Ovary (tissue), 9 donors: Measurements from ENCODE around the gene SDF4. TPM values are rescaled to one million over a fixed set of nuclear protein-coding genes. Genes with fewer than 3 reads are reported as not detected.

Experiments used
- DNase-seq, 5 donors: peaks; one replicate each; pipeline ENCODE4 v3.0.0-alpha.2; 2019 to 2020
- H3K27ac ChIP-seq, 2 donors: fragments of 200-600 bp; one replicate each; pipeline versions ENCODE4 v1.5.1 to v1.8.0; 2019 to 2022
- H3K27me3 ChIP-seq: fragments of 200-600 bp; one replicate; pipeline ENCODE4 v1.8.0; 2022
- H3K36me3 ChIP-seq: fragments of 200-600 bp; sonication (generic); one replicate; pipeline ENCODE4 v1.5.1; 2019
- H3K4me1 ChIP-seq: one replicate; pipeline ENCODE4 v1.8.1; 2013; ENCODE audit warnings: mild to moderate bottlenecking, moderate library complexity; ENCODE audit not compliant: insufficient read depth
- H3K4me3 ChIP-seq: fragments of 200-600 bp; sonication (generic); one replicate; pipeline ENCODE4 v1.5.1; 2017
- H3K9me3 ChIP-seq, 2 donors: fragments of 200-600 bp in 1 of 2; sonication (generic) in 1 of 2; one replicate each; pipeline versions ENCODE4 v1.5.1 to v1.8.1; 2013 to 2019; ENCODE audit warnings: mild to moderate bottlenecking in 1 of 2, moderate library complexity in 1 of 2
- CTCF ChIP-seq, 3 donors: fragments of 450-650 bp in 2 of 3; fragments of 200-600 bp in 1 of 3; IDR thresholded peaks; one replicate each; pipeline versions ENCODE4 v1.5.1 to v1.8.0; 2016 to 2022; ENCODE audit warnings: antibody characterized with exemption in 3 of 3, mild to moderate bottlenecking in 1 of 3
- EP300 ChIP-seq: sonication (generic); formaldehyde crosslinking; IDR thresholded peaks from one replicate; pipeline ENCODE4 v1.6.1; 2017; ENCODE audit warnings: antibody characterized with exemption
- POLR2A ChIP-seq: fragments of 450-650 bp; IDR thresholded peaks from one replicate; pipeline ENCODE4 v1.6.1; 2017; ENCODE audit warnings: antibody characterized with exemption, mild to moderate bottlenecking, moderate library complexity
- WGBS, 3 donors: extraction: QIAGEN DNeasy Blood & Tissue Kit in 1 of 3; methylation state at CpG; one replicate each; pipeline versions ENCODE4 v1.1.5 to v1.1.7; 2013 to 2017; 5-methylcytosine and 5-hydroxymethylcytosine counted together
- intact Hi-C, 4 donors: fragments of 100-400 bp; cut with DNase I; formaldehyde crosslinking; loops; one replicate each; pipeline versions ENCODE4 v1.11.0 to v1.15.1; 2022 to 2023
- polyA plus RNA-seq, 2 donors: library from polyadenylated mRNA; stranded (reverse); fragments of 200-250 nt in 1 of 2; fragments of 350-450 nt in 1 of 2; fragmentation: Illumina TruSeq in 1 of 2; extraction: RNeasy Lipid Tissue Mini Kit (QIAGEN cat#74804) in 1 of 2; gene quantifications; one replicate each; pipeline ENCODE4 v1.2.3, GENCODE V29; 2013 to 2014
- total RNA-seq, 7 donors: library from RNA; depleted of rRNA in 2 of 7; stranded (reverse); fragments of >200 nt in 2 of 7; fragmentation: NEBNext Ultra II Directional in 3 of 7; extraction: Animal tissue kit (Norgen Biotek cat#: 25700) in 3 of 7; gene quantifications; one replicate each; pipeline versions ENCODE4 v1.1.0 to v1.2.4, GENCODE V29; 2016 to 2023
- donor health status: DM: no; HTN: no; CAD: no; lungs with moderate emphysema.
- donor health status: DM: no; HTN: no; CAD: no.
- donor health status: Bipolar disorder and iron deficiency.
- donor health status: DM: yes; HTN: yes; CAD: no.
- donor health status: DM: no; HTN: no; CAD: no.
- donor health status: DM: yes; HTN: yes; CAD: no.

Gene SDF4
- total and polyA plus RNA-seq, 9 donors: 32.5 to 145 (median 116) TPM

DNA sequence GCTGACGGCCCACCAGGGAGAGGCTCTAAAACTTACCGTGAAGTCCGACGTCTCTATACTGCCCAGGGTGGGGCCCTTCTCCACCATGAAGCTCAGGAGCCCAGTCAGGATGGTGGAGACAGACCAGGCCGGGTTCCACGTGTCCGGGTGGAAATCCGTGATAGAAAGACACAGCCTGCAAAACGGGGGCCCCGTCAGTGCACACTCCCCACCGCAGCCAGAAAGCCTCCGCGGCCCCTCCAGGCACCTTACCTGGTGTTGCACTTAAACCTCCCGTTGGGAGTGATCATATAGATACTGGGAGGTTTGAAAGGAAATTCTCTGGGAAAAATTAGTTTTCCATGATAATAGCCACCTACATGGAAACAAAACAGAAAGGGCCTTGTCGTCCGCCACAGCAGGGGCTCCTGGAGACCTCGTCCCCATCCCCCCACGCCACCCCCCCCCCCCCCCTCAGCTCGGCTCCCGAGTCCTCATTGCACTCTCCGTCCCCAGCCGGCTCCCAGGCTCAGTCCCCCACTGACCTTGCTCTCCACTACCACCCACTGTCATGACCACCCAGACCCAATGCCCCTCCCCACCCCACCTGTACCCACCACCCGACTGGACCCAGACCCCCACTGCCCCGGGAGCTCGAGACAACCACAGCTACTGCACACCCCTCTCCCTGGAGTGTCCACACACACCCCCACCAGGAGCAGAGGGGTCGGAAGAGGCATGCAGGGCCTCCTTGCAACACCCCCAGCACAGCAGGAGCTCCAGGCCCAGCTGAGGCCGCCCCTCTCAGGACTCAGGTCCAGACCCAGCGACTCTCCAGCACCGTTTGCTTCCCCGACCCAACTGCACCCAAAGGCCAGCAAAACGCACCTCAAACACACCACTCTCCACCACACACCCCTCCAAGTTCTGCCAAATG lies 25.4 kb upstream of the SDF4 start:
- WGBS, 3 donors: 84 to 88% (median 85%) methylated on average over 31 of the region's 31 CpGs
- H3K9me3 ChIP-seq: no peaks in the 10 kb centered on the region

DNA sequence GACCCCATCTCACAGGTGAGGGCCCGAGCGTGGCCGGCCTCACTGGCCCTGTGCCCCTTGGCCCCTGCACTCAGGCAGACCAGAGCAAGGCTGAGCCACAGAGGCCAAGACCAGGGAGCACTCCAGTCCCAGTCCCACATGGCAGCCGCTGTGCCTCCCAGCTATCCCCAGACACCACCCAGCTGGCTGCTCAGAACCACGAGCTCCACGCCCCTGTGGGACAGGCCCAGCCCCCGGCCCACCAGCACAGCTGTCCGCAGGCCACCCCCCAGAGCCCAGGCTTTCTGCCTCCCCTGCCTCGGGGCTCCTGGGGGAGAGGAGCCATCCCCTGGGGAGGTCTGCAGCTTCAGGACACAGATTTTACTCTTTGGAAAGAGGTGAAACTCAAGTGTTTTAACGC lies 23.8 kb upstream of the SDF4 start:
- Histone ChIP-seq H3K27me3 (no peaks in the 10 kb centered on the region), H3K36me3 (no peaks in the 10 kb centered on the region), H3K4me3 (no peak overlapping the region), H3K9me3 (no peaks in the 10 kb centered on the region), H3K4me1 (no peaks in the 10 kb centered on the region), H3K27ac (no peak overlapping the region)
- WGBS, 3 donors: 77 to 91% (median 83%) methylated on average over 10 of the region's 10 CpGs
- intact Hi-C loops: no loop called here
- no peak for DNase-seq
- no peak for TF ChIP-seq EP300
- TF ChIP-seq POLR2A: no peak

More for the DNA sequence above, 25.4 kb upstream of the SDF4 start:
- Histone ChIP-seq H3K27me3 (no peaks in the 10 kb centered on the region), H3K27ac (no peak overlapping the region), H3K36me3 (no peaks in the 10 kb centered on the region), H3K4me1 (no peaks in the 10 kb centered on the region), H3K4me3 (no peak overlapping the region)
- intact Hi-C loops: no loop called here
- TF ChIP-seq CTCF (IDR thresholded peaks at IDR 0.05) (no peak), EP300 (no peak), POLR2A (no peak)
- DNase-seq: no peak

GRCh38 chr1:1255078-1255477 lies 23.3 kb upstream of the SDF4 start:
- Histone ChIP-seq H3K9me3 (no peaks in the 10 kb centered on the region), H3K4me3 (no peak overlapping the region), H3K36me3 (no peaks in the 10 kb centered on the region), H3K27ac (no peak overlapping the region), H3K4me1 (no peaks in the 10 kb centered on the region), H3K27me3 (no peaks in the 10 kb centered on the region)
- peak in 1 of 5 donors; percentile 35 for DNase-seq
- intact Hi-C loops: no loop called here
- TF ChIP-seq POLR2A: no peak
- no peak for TF ChIP-seq CTCF (IDR thresholded peaks at IDR 0.05)
- no peak for TF ChIP-seq EP300
- 74 to 91% (median 83%) methylated on average over 26 of the region's 26 CpGs for WGBS, 3 donors

DNA sequence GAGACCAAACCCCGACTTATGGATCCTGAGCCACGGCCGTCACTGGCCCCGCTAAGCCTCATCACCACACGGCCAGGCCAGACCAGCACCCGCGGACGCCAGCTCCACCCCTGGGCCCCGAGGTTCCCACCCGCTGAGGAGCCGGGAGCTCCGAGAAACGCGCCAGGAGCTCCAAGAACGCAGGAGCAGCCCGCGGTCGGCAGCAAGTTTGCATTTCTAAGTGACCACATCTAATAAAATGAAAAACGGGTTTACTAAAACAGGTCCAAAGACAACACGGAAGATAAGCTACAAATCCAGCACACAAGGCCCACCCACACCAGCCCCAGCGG lies 22.8 kb upstream of the SDF4 start:
- Histone ChIP-seq H3K4me1 (no peaks in the 10 kb centered on the region), H3K4me3 (no peak overlapping the region), H3K36me3 (no peaks in the 10 kb centered on the region), H3K27ac (no peak overlapping the region), H3K9me3 (no peaks in the 10 kb centered on the region), H3K27me3 (no peaks in the 10 kb centered on the region)
- intact Hi-C loops: no loop called here
- TF ChIP-seq POLR2A (no peak), EP300 (no peak), CTCF (IDR thresholded peaks at IDR 0.05) (no peak)
- DNase-seq: peak in 1 of 5 donors; percentile 46
- 44 to 78% (median 72%) methylated on average over 21 of the region's 21 CpGs for WGBS, 3 donors
